Sigmoid colon (tissue), 4 donors: ENCODE measurements around the gene HDAC4.

Source experiments
- CTCF ChIP-seq, 4 experiments: fragments of 450-650 bp in 3 of 4; fragments of 200-600 bp in 1 of 4; IDR thresholded peaks; one replicate each; pipeline ENCODE4 v1.5.1; 2016 to 2019; ENCODE audit warnings: antibody characterized with exemption in 4 of 4, mild to moderate bottlenecking in 3 of 4, moderate library complexity in 2 of 4
- EP300 ChIP-seq, 4 donors: sonication (generic); formaldehyde crosslinking; IDR thresholded peaks; one replicate each; pipeline ENCODE4 v1.6.1; 2017; ENCODE audit warnings: antibody characterized with exemption in 4 of 4
- POLR2A ChIP-seq, 2 donors: fragments of 450-650 bp; IDR thresholded peaks; one replicate each; pipeline ENCODE4 v1.6.1; 2016; ENCODE audit warnings: antibody characterized with exemption in 2 of 2, mild to moderate bottlenecking in 2 of 2, moderate library complexity in 2 of 2
- POLR2AphosphoS5 ChIP-seq, 4 donors: sonication (generic); formaldehyde crosslinking; IDR thresholded peaks; one replicate each; pipeline ENCODE4 v1.6.1; 2017; ENCODE audit warnings: antibody characterized with exemption in 4 of 4

DNA sequence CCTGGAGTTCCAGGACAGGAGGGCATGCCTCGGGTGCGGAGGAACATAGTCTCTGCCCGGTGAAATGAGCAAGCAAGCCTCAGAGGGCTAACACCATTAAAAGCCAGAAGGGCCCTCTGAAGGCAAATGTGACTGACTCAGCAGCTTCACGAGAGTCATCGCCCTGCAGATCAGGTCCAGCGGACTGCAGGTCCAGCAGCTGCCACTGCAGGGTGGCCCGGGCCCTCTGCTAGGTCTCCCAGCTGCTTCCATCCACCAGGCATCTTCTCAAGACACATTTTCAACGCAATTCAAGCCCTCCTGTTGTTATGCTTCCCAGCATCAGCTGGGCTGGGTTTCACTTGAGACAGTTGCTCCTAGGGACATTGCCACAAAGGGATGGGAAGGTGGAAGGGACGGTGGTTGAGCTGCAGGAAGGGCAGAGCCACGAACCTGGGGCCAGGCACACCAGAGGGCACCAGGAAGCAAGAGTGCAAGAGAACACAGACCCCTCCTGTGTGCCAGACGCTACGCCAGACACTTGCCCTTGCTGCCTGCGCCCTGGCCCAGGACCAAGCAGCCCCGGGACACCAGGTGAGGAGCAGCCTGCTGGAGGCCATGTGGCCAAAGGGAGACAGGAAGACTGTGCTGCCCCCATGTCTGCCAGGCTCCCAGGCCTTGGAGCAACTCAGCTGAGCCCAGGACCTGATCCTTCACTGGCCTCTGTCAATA is 173.0 kb downstream of the HDAC4 start:
- TF ChIP-seq CTCF (IDR thresholded peaks at IDR 0.05) (no peak), POLR2A (IDR thresholded peaks at IDR 0.05) (no peak), POLR2AphosphoS5 (IDR thresholded peaks at IDR 0.05) (no peak), EP300 (IDR thresholded peaks at IDR 0.05) (no peak)
